ENCODE data around the gene THUMPD1. TPM values are rescaled to one million over a fixed set of nuclear protein-coding genes. Genes with fewer than 3 reads are reported as not detected.

THUMPD1 gene
- total and polyA plus RNA-seq, 2 experiments from 2014 or later = 44.6 to 93.0 TPM

DNA sequence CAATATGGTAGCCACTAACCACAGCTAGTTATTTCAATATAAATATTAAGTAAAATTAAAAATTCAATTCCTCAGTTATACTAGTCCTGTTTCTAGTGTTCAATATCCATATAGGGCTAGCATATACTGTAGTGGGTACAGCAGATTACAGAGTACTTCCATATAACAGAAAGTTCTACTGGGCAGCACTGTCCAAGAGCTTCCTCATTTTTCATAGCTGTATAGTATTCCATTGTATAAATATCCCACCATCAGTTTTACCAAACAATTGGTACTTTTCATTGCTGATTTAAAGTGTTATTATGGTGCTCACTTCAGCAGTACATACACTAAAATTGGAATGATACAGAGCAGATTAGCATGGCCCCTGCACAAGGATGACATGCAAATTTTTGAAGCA, 42.6 kb upstream of the THUMPD1 start:
- H3K4me1 ChIP-seq (ENCODE audit: insufficient read depth) = peaks cover 7% of the 10 kb centered on the region
- no peaks in the 10 kb centered on the region for H4K20me1 ChIP-seq (replicated peaks; ENCODE audit: insufficient read depth)
- no peaks in the 10 kb centered on the region for H3K79me2 ChIP-seq (replicated peaks; ENCODE audit: insufficient read depth)
- H3K4me2 ChIP-seq = no peak overlapping the region
- Mint-ChIP-seq H3K4me3 (no peak overlapping the region), H3K9me3 (no peaks in the 10 kb centered on the region), H3K27ac (no peak overlapping the region), H3K4me1 (no peaks in the 10 kb centered on the region), H3K36me3 (ENCODE audit: low read depth) (no peaks in the 10 kb centered on the region), H3K27me3 (ENCODE audit: insufficient read depth, low read depth, poor library complexity) (no peaks in the 10 kb centered on the region)
- ATAC-seq (no peak), DNase-seq (ENCODE audit: low spot score) (no peak)
- H3K4me3 ChIP-seq = no peak overlapping the region
- TF ChIP-seq ZNF114 (CRISPR knock-in tag; IDR thresholded peaks at IDR 0.05) (no peak), JUNB (IDR thresholded peaks at IDR 0.05; ENCODE audit: unreplicated experiment) (no peak), NANOG (IDR thresholded peaks at IDR 0.05; ENCODE audit: borderline replicate concordance) (no peak), ZNF331 (CRISPR knock-in tag; IDR thresholded peaks at IDR 0.05; ENCODE audit: low read depth) (no peak), EZH2phosphoT487 (IDR thresholded peaks at IDR 0.05; ENCODE audit: unreplicated experiment) (no peak), CREB1 (CRISPR knock-in tag; IDR thresholded peaks at IDR 0.05; ENCODE audit: low read depth) (no peak), POLR2AphosphoS5 (IDR thresholded peaks at IDR 0.05; ENCODE audit: low read depth) (no peak), EZH2 (IDR thresholded peaks at IDR 0.05; ENCODE audit: low read depth, unreplicated experiment) (no peak), STAT1 (IDR thresholded peaks at IDR 0.05; ENCODE audit: unreplicated experiment) (no peak)
- TF ChIP-seq, protein P1, sequence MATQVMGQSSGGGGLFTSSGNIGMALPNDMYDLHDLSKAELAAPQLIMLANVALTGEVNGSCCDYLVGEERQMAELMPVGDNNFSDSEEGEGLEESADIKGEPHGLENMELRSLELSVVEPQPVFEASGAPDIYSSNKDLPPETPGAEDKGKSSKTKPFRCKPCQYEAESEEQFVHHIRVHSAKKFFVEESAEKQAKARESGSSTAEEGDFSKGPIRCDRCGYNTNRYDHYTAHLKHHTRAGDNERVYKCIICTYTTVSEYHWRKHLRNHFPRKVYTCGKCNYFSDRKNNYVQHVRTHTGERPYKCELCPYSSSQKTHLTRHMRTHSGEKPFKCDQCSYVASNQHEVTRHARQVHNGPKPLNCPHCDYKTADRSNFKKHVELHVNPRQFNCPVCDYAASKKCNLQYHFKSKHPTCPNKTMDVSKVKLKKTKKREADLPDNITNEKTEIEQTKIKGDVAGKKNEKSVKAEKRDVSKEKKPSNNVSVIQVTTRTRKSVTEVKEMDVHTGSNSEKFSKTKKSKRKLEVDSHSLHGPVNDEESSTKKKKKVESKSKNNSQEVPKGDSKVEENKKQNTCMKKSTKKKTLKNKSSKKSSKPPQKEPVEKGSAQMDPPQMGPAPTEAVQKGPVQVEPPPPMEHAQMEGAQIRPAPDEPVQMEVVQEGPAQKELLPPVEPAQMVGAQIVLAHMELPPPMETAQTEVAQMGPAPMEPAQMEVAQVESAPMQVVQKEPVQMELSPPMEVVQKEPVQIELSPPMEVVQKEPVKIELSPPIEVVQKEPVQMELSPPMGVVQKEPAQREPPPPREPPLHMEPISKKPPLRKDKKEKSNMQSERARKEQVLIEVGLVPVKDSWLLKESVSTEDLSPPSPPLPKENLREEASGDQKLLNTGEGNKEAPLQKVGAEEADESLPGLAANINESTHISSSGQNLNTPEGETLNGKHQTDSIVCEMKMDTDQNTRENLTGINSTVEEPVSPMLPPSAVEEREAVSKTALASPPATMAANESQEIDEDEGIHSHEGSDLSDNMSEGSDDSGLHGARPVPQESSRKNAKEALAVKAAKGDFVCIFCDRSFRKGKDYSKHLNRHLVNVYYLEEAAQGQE (IDR thresholded peaks at IDR 0.05; ENCODE audit: unreplicated experiment) = no peak
- TF ChIP-seq, protein P2, sequence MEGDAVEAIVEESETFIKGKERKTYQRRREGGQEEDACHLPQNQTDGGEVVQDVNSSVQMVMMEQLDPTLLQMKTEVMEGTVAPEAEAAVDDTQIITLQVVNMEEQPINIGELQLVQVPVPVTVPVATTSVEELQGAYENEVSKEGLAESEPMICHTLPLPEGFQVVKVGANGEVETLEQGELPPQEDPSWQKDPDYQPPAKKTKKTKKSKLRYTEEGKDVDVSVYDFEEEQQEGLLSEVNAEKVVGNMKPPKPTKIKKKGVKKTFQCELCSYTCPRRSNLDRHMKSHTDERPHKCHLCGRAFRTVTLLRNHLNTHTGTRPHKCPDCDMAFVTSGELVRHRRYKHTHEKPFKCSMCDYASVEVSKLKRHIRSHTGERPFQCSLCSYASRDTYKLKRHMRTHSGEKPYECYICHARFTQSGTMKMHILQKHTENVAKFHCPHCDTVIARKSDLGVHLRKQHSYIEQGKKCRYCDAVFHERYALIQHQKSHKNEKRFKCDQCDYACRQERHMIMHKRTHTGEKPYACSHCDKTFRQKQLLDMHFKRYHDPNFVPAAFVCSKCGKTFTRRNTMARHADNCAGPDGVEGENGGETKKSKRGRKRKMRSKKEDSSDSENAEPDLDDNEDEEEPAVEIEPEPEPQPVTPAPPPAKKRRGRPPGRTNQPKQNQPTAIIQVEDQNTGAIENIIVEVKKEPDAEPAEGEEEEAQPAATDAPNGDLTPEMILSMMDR (conservative IDR thresholded peaks at IDR 0.05; ENCODE audit: low read depth in 2 of 2) = no peak
- TF ChIP-seq, protein P3, sequence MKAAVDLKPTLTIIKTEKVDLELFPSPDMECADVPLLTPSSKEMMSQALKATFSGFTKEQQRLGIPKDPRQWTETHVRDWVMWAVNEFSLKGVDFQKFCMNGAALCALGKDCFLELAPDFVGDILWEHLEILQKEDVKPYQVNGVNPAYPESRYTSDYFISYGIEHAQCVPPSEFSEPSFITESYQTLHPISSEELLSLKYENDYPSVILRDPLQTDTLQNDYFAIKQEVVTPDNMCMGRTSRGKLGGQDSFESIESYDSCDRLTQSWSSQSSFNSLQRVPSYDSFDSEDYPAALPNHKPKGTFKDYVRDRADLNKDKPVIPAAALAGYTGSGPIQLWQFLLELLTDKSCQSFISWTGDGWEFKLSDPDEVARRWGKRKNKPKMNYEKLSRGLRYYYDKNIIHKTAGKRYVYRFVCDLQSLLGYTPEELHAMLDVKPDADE (IDR thresholded peaks at IDR 0.05) = no peak
- TF ChIP-seq, protein P4, sequence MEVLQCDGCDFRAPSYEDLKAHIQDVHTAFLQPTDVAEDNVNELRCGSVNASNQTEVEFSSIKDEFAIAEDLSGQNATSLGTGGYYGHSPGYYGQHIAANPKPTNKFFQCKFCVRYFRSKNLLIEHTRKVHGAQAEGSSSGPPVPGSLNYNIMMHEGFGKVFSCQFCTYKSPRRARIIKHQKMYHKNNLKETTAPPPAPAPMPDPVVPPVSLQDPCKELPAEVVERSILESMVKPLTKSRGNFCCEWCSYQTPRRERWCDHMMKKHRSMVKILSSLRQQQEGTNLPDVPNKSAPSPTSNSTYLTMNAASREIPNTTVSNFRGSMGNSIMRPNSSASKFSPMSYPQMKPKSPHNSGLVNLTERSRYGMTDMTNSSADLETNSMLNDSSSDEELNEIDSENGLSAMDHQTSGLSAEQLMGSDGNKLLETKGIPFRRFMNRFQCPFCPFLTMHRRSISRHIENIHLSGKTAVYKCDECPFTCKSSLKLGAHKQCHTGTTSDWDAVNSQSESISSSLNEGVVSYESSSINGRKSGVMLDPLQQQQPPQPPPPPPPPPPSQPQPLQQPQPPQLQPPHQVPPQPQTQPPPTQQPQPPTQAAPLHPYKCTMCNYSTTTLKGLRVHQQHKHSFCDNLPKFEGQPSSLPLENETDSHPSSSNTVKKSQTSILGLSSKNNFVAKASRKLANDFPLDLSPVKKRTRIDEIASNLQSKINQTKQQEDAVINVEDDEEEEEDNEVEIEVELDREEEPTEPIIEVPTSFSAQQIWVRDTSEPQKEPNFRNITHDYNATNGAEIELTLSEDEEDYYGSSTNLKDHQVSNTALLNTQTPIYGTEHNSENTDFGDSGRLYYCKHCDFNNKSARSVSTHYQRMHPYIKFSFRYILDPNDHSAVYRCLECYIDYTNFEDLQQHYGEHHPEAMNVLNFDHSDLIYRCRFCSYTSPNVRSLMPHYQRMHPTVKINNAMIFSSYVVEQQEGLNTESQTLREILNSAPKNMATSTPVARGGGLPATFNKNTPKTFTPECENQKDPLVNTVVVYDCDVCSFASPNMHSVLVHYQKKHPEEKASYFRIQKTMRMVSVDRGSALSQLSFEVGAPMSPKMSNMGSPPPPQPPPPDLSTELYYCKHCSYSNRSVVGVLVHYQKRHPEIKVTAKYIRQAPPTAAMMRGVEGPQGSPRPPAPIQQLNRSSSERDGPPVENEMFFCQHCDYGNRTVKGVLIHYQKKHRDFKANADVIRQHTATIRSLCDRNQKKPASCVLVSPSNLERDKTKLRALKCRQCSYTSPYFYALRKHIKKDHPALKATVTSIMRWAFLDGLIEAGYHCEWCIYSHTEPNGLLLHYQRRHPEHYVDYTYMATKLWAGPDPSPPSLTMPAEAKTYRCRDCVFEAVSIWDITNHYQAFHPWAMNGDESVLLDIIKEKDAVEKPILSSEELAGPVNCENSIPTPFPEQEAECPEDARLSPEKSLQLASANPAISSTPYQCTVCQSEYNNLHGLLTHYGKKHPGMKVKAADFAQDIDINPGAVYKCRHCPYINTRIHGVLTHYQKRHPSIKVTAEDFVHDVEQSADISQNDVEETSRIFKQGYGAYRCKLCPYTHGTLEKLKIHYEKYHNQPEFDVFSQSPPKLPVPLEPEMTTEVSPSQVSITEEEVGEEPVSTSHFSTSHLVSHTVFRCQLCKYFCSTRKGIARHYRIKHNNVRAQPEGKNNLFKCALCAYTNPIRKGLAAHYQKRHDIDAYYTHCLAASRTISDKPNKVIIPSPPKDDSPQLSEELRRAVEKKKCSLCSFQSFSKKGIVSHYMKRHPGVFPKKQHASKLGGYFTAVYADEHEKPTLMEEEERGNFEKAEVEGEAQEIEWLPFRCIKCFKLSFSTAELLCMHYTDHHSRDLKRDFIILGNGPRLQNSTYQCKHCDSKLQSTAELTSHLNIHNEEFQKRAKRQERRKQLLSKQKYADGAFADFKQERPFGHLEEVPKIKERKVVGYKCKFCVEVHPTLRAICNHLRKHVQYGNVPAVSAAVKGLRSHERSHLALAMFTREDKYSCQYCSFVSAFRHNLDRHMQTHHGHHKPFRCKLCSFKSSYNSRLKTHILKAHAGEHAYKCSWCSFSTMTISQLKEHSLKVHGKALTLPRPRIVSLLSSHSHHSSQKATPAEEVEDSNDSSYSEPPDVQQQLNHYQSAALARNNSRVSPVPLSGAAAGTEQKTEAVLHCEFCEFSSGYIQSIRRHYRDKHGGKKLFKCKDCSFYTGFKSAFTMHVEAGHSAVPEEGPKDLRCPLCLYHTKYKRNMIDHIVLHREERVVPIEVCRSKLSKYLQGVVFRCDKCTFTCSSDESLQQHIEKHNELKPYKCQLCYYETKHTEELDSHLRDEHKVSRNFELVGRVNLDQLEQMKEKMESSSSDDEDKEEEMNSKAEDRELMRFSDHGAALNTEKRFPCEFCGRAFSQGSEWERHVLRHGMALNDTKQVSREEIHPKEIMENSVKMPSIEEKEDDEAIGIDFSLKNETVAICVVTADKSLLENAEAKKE (CRISPR knock-in tag; IDR thresholded peaks at IDR 0.05) = no peak
- no peaks in the 10 kb centered on the region for H3K9me2 ChIP-seq (ENCODE audit: insufficient read depth)
- no peak overlapping the region for H2AFZ ChIP-seq
- H3F3A ChIP-seq (replicated peaks; ENCODE audit: low read depth) = no peaks in the 10 kb centered on the region
- H3K27me3 ChIP-seq (ENCODE audit: insufficient read depth) = no peaks in the 10 kb centered on the region
- no peak overlapping the region for H3K27ac ChIP-seq (ENCODE audit: low read depth)
- no peaks in the 10 kb centered on the region for H3K36me3 ChIP-seq (ENCODE audit: insufficient read depth)
